GM23338 (cell line): ENCODE results near the gene ICAM3. TPM values are rescaled to one million over a fixed set of nuclear protein-coding genes. Genes with fewer than 3 reads are reported as not detected.

Experiments
- ATAC-seq: fragments of 200-7000 bp; cut with Tn5 transposase; 3 replicates; pipeline ENCODE4 v1.9.1; 2020
- DNase-seq: peaks from one replicate; pipeline ENCODE4 v3.0.0-alpha.2; 2015; ENCODE audit warnings: low spot score
- H2AFZ ChIP-seq: fragments of 200-600 bp; sonication (generic); 2 replicates; pipeline ENCODE4 v1.8.0; 2016; ENCODE audit warnings: antibody characterized with exemption, mild to moderate bottlenecking, moderate library complexity
- H3F3A ChIP-seq: fragments of 200-600 bp; sonication (generic); replicated peaks from 2 replicates; pipeline ENCODE4 v1.8.0; 2017; ENCODE audit warnings: antibody characterized with exemption, mixed run types, low read depth
- H3K27ac ChIP-seq: fragments of 200-600 bp; sonication (generic); 2 replicates; pipeline ENCODE4 v1.6.1; 2016; ENCODE audit warnings: low read depth
- H3K27me3 ChIP-seq: fragments of 200-600 bp; sonication (generic); 2 replicates; pipeline ENCODE4 v1.8.0; 2016; ENCODE audit warnings: mild to moderate bottlenecking, mixed run types, moderate library complexity; ENCODE audit not compliant: insufficient read depth
- H3K36me3 ChIP-seq: fragments of 200-600 bp; sonication (generic); 2 replicates; pipeline ENCODE4 v1.8.0; 2016; ENCODE audit warnings: mild to moderate bottlenecking; ENCODE audit not compliant: insufficient read depth
- H3K4me1 ChIP-seq: fragments of 200-600 bp; sonication (generic); 2 replicates; pipeline ENCODE4 v1.8.0; 2016; ENCODE audit warnings: mild to moderate bottlenecking, moderate library complexity; ENCODE audit not compliant: insufficient read depth
- H3K4me2 ChIP-seq: fragments of 200-600 bp; sonication (generic); 2 replicates; pipeline ENCODE4 v1.7.1; 2017; ENCODE audit warnings: mixed run types
- H3K4me3 ChIP-seq: fragments of 200-600 bp; sonication (generic); 2 replicates; pipeline ENCODE4 v1.6.1; 2016; ENCODE audit warnings: mixed run types
- H3K79me2 ChIP-seq: fragments of 200-600 bp; sonication (generic); replicated peaks from 2 replicates; pipeline ENCODE4 v1.8.0; 2017; ENCODE audit warnings: mild to moderate bottlenecking; ENCODE audit not compliant: insufficient read depth
- H3K9me2 ChIP-seq: fragments of 200-600 bp; sonication (generic); 2 replicates; pipeline ENCODE4 v1.8.0; 2017; ENCODE audit not compliant: insufficient read depth
- H4K20me1 ChIP-seq: fragments of 200-600 bp; sonication (generic); replicated peaks from 2 replicates; pipeline ENCODE4 v1.8.0; 2017; ENCODE audit warnings: mild to moderate bottlenecking; ENCODE audit not compliant: insufficient read depth
- H3K27ac Mint-ChIP-seq: 2 replicates; pipeline ENCODE4 v1.8.0; 2020; ENCODE audit warnings: inconsistent platforms, mild to moderate bottlenecking, moderate library complexity, mixed read lengths
- H3K27me3 Mint-ChIP-seq: 3 replicates; pipeline ENCODE4 v1.8.0; 2022; ENCODE audit warnings: low read depth, mild to moderate bottlenecking, moderate library complexity, mixed read lengths, inconsistent platforms; ENCODE audit not compliant: insufficient read depth, poor library complexity
- H3K36me3 Mint-ChIP-seq: 3 replicates; pipeline ENCODE4 v1.8.0; 2021; ENCODE audit warnings: low read depth, mild to moderate bottlenecking, inconsistent platforms, moderate library complexity, mixed read lengths
- H3K4me1 Mint-ChIP-seq: 3 replicates; pipeline ENCODE4 v1.8.0; 2020; ENCODE audit warnings: mild to moderate bottlenecking, inconsistent platforms, mixed read lengths
- H3K4me3 Mint-ChIP-seq: 3 replicates; pipeline ENCODE4 v1.8.0; 2021; ENCODE audit warnings: moderate library complexity, mild to moderate bottlenecking, inconsistent platforms, mixed read lengths
- H3K9me3 Mint-ChIP-seq: 3 replicates; pipeline ENCODE4 v1.8.0; 2020; ENCODE audit warnings: moderate library complexity, mild to moderate bottlenecking, inconsistent platforms, mixed read lengths
- CREB1 ChIP-seq: fragments of 250-450 bp; sonication (Bioruptor Pico); IDR thresholded peaks from 2 replicates; pipeline ENCODE4 v1.5.0; 2020; ENCODE audit warnings: low read depth, mild to moderate bottlenecking, moderate library complexity
- CTCF ChIP-seq, 2 experiments: fragments of 200-600 bp in 1 of 2; sonication (generic) in 1 of 2; conservative IDR thresholded peaks; 2 replicates each; pipeline versions ENCODE4 v1.5.1 to v1.6.1; 2016 to 2017; ENCODE audit warnings: antibody characterized with exemption in 2 of 2, low read depth in 2 of 2, mild to moderate bottlenecking in 2 of 2, moderate library complexity in 1 of 2
- ETS1 ChIP-seq: IDR thresholded peaks from 2 replicates; pipeline ENCODE4 v1.6.1; 2016; ENCODE audit warnings: antibody characterized with exemption
- JUNB ChIP-seq: IDR thresholded peaks from one replicate; pipeline ENCODE4 v1.6.1; 2016; ENCODE audit warnings: antibody characterized with exemption; ENCODE audit not compliant: unreplicated experiment
- NANOG ChIP-seq: IDR thresholded peaks from 2 replicates; pipeline ENCODE4 v1.6.1; 2016; ENCODE audit warnings: antibody characterized with exemption, borderline replicate concordance
- POLR2AphosphoS5 ChIP-seq: IDR thresholded peaks from 2 replicates; pipeline ENCODE4 v1.6.1; 2016; ENCODE audit warnings: antibody characterized with exemption, low read depth
- REST ChIP-seq: IDR thresholded peaks from one replicate; pipeline ENCODE4 v1.6.1; 2018; ENCODE audit warnings: antibody characterized with exemption; ENCODE audit not compliant: unreplicated experiment
- STAT1 ChIP-seq: IDR thresholded peaks from one replicate; pipeline ENCODE4 v1.6.1; 2016; ENCODE audit warnings: antibody characterized with exemption; ENCODE audit not compliant: unreplicated experiment
- ZNF114 ChIP-seq: fragments of 250-450 bp; sonication (Bioruptor Pico); IDR thresholded peaks from 2 replicates; pipeline ENCODE4 v1.5.0; 2020; ENCODE audit warnings: mild to moderate bottlenecking, moderate library complexity
- ZNF331 ChIP-seq: fragments of 250-450 bp; sonication (Bioruptor Pico); IDR thresholded peaks from 2 replicates; pipeline ENCODE4 v1.5.0; 2020; ENCODE audit warnings: low read depth, mild to moderate bottlenecking, moderate library complexity
- polyA plus RNA-seq: library from polyadenylated mRNA; unstranded; fragments of >200 nt; fragmentation: Nextera tagmentation; extraction: Ambion mirVana; gene quantifications from 2 replicates; pipeline ENCODE4 v1.2.1, GENCODE V29; 2016
- total RNA-seq: library from RNA; depleted of rRNA; stranded (reverse); fragments of >200 nt; shearing (Covaris generic); gene quantifications from 2 replicates; pipeline ENCODE4 v1.2.3, GENCODE V29; 2014

Gene ICAM3
- total and polyA plus RNA-seq, 2 experiments from 2014 or later: 9.6 to 14.7 TPM

GRCh38 chr19:10320602-10321416 is 18.6 kb downstream of the ICAM3 start (continued):
- TF ChIP-seq JUNB: no peak
- no peak for TF ChIP-seq ZNF331

- no peaks in the 10 kb centered on the region for H3K27me3 ChIP-seq
- H3K9me3 Mint-ChIP-seq: no peaks in the 10 kb centered on the region
- no peak overlapping the region for H3K27ac ChIP-seq
- H3K4me2 ChIP-seq: no peak overlapping the region
- ATAC-seq (no peak), DNase-seq (no peak)
- H4K20me1 ChIP-seq: peaks cover 3% of the 10 kb centered on the region; the same call in 1 of the 2 replicates
- H3K9me2 ChIP-seq: no peaks in the 10 kb centered on the region
- no peak overlapping the region for H3K4me3 Mint-ChIP-seq
- peaks cover 6% of the 10 kb centered on the region for H3K79me2 ChIP-seq
- H3K36me3 Mint-ChIP-seq: peaks cover 39% of the 10 kb centered on the region
- H2AFZ ChIP-seq: no peak overlapping the region
- no peak overlapping the region for H3K4me3 ChIP-seq
- peaks cover 13% of the 10 kb centered on the region; the same call in 2 of the 3 replicates for H3K4me1 Mint-ChIP-seq
- peaks cover 12% of the 10 kb centered on the region for H3F3A ChIP-seq
- TF ChIP-seq ZNF114 (no peak), POLR2AphosphoS5 (no peak)
- H3K27me3 Mint-ChIP-seq: peaks cover 9% of the 10 kb centered on the region
- peaks cover 12% of the 10 kb centered on the region; the same call in 1 of the 2 replicates for H3K4me1 ChIP-seq
- H3K27ac Mint-ChIP-seq: no peak overlapping the region
- peaks cover 10% of the 10 kb centered on the region; the same call in 1 of the 2 replicates for H3K36me3 ChIP-seq
Observed at GRCh38 chr19:10318807-10319682, 20.4 kb downstream of the ICAM3 start.

GRCh38 chr19:10317857-10318462 is 21.5 kb downstream of the ICAM3 start:
- Histone ChIP-seq H3F3A (peaks cover 12% of the 10 kb centered on the region), H3K27me3 (no peaks in the 10 kb centered on the region), H4K20me1 (peaks cover 3% of the 10 kb centered on the region; the same call in 1 of the 2 replicates), H3K79me2 (peaks cover 6% of the 10 kb centered on the region), H3K4me1 (peaks cover 12% of the 10 kb centered on the region; the same call in 1 of the 2 replicates), H3K9me2 (no peaks in the 10 kb centered on the region), H3K4me2 (no peak overlapping the region), H2AFZ (no peak overlapping the region), H3K4me3 (no peak overlapping the region), H3K27ac (no peak overlapping the region), H3K36me3 (peaks cover 10% of the 10 kb centered on the region; the same call in 1 of the 2 replicates)
- no peak overlapping the region for H3K4me3 Mint-ChIP-seq
- ATAC-seq (no peak), DNase-seq (no peak)
- H3K27me3 Mint-ChIP-seq: peaks cover 9% of the 10 kb centered on the region
- peaks cover 13% of the 10 kb centered on the region; the same call in 2 of the 3 replicates for H3K4me1 Mint-ChIP-seq
- peaks cover 35% of the 10 kb centered on the region for H3K36me3 Mint-ChIP-seq
- no peak overlapping the region for H3K27ac Mint-ChIP-seq
- no peaks in the 10 kb centered on the region for H3K9me3 Mint-ChIP-seq
- no peak for TF ChIP-seq CREB1 (CRISPR knock-in tag)
- no peak for TF ChIP-seq STAT1
- no peak for TF ChIP-seq NANOG
- no peak for TF ChIP-seq REST
- no peak for TF ChIP-seq JUNB
- no peak for TF ChIP-seq POLR2AphosphoS5
- no peak for TF ChIP-seq ETS1
- no peak for TF ChIP-seq CTCF (conservative IDR thresholded peaks at IDR 0.05; ENCODE audit: low read depth in 2 of 2)
